Right forelimb (tissue), 1 donor: ENCODE results near the gene GPATCH2L.

Source experiments
- DNase-seq: peaks from one replicate; pipeline ENCODE4 v3.0.0-alpha.2; 2018

GPATCH2L gene

DNA sequence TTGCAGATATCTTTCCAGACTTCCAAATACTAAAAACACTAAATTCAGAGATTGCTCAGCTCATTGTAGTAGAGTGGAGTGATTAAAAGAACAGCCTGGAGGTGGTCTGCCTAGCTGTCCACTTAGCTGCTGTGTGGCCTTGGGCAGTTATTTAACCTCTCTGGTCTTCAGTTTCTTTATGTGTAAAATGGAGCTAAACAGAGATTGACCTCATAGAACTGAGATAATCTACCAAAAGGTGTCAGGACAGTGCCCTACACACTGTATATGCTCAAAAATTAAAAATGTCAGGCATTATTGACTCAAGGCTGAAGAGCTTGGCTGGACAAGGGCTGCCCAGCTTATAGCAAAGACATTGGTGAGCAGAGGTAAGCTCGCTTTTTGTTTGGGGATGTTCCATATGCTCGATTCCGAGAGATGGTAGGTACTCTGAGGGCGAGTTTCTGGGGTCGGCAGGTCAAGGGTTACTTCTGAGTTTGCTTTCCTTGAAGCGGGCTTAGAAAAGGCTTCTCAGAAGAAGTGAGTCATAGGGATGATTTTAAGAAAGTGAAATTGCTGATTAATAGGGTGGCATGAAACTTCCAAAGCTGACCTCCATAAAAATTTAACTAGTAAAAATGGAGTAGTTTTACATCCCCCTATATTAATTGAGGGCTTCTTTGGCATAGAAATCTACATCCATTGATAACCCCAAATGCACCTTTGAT lies 107.5 kb downstream of the GPATCH2L start:
- no peak for DNase-seq

DNA sequence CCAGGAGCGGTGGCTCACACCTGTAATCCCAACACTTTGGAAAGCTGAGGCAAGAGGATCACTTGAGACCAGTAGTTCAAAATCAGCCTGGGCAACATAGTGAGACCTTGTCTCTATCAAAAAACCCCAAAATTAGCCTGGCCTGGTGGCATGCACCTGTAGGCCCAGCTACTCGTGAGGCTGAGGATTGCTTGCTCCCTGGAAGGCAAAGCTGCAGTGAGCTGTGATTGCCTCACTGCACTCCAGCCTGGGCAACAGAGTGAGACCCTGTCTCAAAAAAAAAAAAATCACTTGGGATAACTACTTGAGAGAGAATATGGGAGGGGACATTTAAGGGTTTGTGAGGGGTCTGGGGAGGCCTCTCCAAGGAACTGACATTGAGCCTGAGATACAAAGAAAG lies 109.0 kb downstream of the GPATCH2L start:
- DNase-seq = no peak

DNA sequence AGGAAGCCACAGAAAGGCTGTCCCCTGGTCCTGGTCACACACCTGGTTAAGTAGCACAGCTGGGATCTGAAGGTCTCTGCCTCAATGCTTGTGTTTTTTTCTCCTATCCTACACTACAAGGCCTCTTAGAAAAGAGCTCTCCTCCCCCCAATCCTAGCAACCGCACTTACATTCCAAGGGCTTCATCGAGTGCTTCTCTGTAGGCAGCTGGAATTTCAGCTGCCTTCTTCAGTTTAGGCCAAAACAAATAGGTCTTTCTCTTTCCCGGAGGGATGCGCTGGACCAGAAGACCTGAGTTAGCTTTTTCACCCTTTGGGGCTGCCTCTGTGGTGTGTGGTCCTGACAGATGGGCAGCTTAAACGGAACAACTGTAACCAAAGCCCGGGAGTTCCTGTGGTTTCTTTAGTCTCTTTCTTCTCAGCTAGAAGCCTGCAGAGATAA lies 109.7 kb downstream of the GPATCH2L start:
- no peak for DNase-seq

DNA sequence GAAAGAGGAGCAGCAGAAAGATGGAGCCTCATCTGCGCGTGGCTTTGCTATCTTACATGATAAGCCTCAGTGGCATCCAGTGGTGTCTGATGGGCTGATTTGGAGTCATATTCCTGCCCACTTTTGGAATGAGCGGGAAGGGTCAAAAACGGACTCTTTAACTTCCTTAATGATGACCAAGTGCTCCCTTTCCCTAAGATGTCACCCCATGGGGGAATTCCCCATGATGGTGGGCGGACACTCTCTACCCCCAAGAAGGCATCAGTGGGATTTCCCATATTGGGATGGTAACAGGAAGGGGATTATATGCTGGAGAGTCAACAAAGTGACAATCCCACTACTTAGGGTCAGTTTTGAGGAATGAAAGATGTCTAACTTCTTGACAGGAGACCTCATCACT lies 110.9 kb downstream of the GPATCH2L start:
- no peak for DNase-seq
